ENCODE results near the gene MAML1. TPM values are rescaled to one million over a fixed set of nuclear protein-coding genes. Genes with fewer than 3 reads are reported as not detected.

MAML1 gene
- total and polyA plus RNA-seq, 4 donors = 2.2 to 7.6 (median 6.3) TPM

GRCh38 chr5:179700401-179700918, 32.2 kb upstream of the MAML1 start:
- Histone ChIP-seq H3K36me3 (ENCODE audit: control insufficient read depth in 4 of 4, insufficient read depth in 3 of 4, low read depth in 1 of 4, low read length in 3 of 4) (peaks cover 2 to 10% (median 4%) of the 10 kb centered on the region in 4 donors), H3K27me3 (ENCODE audit: control insufficient read depth in 4 of 4, insufficient read depth in 4 of 4, low read length in 3 of 4) (no peaks in the 10 kb centered on the region), H3K27ac (ENCODE audit: low read depth in 1 of 2, low read length in 2 of 2) (peak overlapping the region; percentile 96 to 98), H3K9ac (ENCODE audit: low read depth in 1 of 2, low read length in 2 of 2) (peak overlapping the region; percentile 87 to 100), H3K4me1 (ENCODE audit: control insufficient read depth in 4 of 4, insufficient read depth in 4 of 4, low read length in 3 of 4) (peaks cover 3 to 29% (median 13%) of the 10 kb centered on the region in 4 donors), H3K4me3 (ENCODE audit: low read depth in 1 of 3, low read length in 3 of 3) (peak overlapping the region; percentile 47 to 87 (median 57)), H3K9me3 (ENCODE audit: control insufficient read depth in 4 of 4, low read length in 3 of 4) (no peaks in the 10 kb centered on the region)
- peak; percentile 45 for DNase-seq (ENCODE audit: low spot score)
- WGBS = 26% methylated on average over 7 of the region's 7 CpGs
- TF ChIP-seq MAX (IDR thresholded peaks at IDR 0.05) = no peak
- TF ChIP-seq, protein P1, sequence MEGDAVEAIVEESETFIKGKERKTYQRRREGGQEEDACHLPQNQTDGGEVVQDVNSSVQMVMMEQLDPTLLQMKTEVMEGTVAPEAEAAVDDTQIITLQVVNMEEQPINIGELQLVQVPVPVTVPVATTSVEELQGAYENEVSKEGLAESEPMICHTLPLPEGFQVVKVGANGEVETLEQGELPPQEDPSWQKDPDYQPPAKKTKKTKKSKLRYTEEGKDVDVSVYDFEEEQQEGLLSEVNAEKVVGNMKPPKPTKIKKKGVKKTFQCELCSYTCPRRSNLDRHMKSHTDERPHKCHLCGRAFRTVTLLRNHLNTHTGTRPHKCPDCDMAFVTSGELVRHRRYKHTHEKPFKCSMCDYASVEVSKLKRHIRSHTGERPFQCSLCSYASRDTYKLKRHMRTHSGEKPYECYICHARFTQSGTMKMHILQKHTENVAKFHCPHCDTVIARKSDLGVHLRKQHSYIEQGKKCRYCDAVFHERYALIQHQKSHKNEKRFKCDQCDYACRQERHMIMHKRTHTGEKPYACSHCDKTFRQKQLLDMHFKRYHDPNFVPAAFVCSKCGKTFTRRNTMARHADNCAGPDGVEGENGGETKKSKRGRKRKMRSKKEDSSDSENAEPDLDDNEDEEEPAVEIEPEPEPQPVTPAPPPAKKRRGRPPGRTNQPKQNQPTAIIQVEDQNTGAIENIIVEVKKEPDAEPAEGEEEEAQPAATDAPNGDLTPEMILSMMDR (IDR thresholded peaks at IDR 0.05; ENCODE audit: low read depth, low read length, missing input control) = no peak
- TF ChIP-seq RAD21 (IDR thresholded peaks at IDR 0.05) = peak; percentile 46 to 55
- peak; percentile 70 to 74 for TF ChIP-seq RXRA (IDR thresholded peaks at IDR 0.05)
- peak; percentile 59 for TF ChIP-seq YY1 (IDR thresholded peaks at IDR 0.05)
- peak in 1 of 2 donors; percentile 52 for TF ChIP-seq HNF4A (conservative IDR thresholded peaks at IDR 0.05)

- TF ChIP-seq TAF1 (conservative IDR thresholded peaks at IDR 0.05) = no peak
- no peak for TF ChIP-seq EGR1 (IDR thresholded peaks at IDR 0.05; ENCODE audit: low read depth in 2 of 2)
- TF ChIP-seq MAX (IDR thresholded peaks at IDR 0.05) = no peak
- TF ChIP-seq NR2F2 (IDR thresholded peaks at IDR 0.05) = no peak
- TF ChIP-seq JUND (IDR thresholded peaks at IDR 0.05) = no peak
- no peak for TF ChIP-seq FOXA1 (IDR thresholded peaks at IDR 0.05)
- TF ChIP-seq YY1 (IDR thresholded peaks at IDR 0.05) = no peak
- TF ChIP-seq, protein P2, sequence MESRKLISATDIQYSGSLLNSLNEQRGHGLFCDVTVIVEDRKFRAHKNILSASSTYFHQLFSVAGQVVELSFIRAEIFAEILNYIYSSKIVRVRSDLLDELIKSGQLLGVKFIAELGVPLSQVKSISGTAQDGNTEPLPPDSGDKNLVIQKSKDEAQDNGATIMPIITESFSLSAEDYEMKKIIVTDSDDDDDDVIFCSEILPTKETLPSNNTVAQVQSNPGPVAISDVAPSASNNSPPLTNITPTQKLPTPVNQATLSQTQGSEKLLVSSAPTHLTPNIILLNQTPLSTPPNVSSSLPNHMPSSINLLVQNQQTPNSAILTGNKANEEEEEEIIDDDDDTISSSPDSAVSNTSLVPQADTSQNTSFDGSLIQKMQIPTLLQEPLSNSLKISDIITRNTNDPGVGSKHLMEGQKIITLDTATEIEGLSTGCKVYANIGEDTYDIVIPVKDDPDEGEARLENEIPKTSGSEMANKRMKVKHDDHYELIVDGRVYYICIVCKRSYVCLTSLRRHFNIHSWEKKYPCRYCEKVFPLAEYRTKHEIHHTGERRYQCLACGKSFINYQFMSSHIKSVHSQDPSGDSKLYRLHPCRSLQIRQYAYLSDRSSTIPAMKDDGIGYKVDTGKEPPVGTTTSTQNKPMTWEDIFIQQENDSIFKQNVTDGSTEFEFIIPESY (IDR thresholded peaks at IDR 0.05) = no peak
- TF ChIP-seq, protein P1 (IDR thresholded peaks at IDR 0.05; ENCODE audit: low read depth, low read length, missing input control) = no peak
- TF ChIP-seq REST (IDR thresholded peaks at IDR 0.05) = no peak
- no peak for TF ChIP-seq FOXA2 (IDR thresholded peaks at IDR 0.05)
- TF ChIP-seq SP1 (IDR thresholded peaks at IDR 0.05) = no peak
- TF ChIP-seq RAD21 (IDR thresholded peaks at IDR 0.05) = no peak
- no peak for TF ChIP-seq HNF4G (IDR thresholded peaks at IDR 0.05)
- no peak for TF ChIP-seq RXRA (IDR thresholded peaks at IDR 0.05)
- TF ChIP-seq HNF4A (conservative IDR thresholded peaks at IDR 0.05) = no peak
- TF ChIP-seq GABPA (IDR thresholded peaks at IDR 0.05 in 1 of 2, conservative IDR thresholded peaks at IDR 0.05 in 1 of 2) = no peak
- no peak overlapping the region for H3K27ac ChIP-seq (ENCODE audit: low read depth in 1 of 2, low read length in 2 of 2)
- H3K4me3 ChIP-seq (ENCODE audit: low read depth in 1 of 3, low read length in 3 of 3) = no peak overlapping the region
- no peak for DNase-seq (ENCODE audit: low spot score)
- no peaks in the 10 kb centered on the region for H3K9me3 ChIP-seq (ENCODE audit: control insufficient read depth in 4 of 4, low read length in 3 of 4)
- H3K4me1 ChIP-seq (ENCODE audit: control insufficient read depth in 4 of 4, insufficient read depth in 4 of 4, low read length in 3 of 4) = no peaks in the 10 kb centered on the region
- no peaks in the 10 kb centered on the region for H3K27me3 ChIP-seq (ENCODE audit: control insufficient read depth in 4 of 4, insufficient read depth in 4 of 4, low read length in 3 of 4)
- no peak overlapping the region for H3K9ac ChIP-seq (ENCODE audit: low read depth in 1 of 2, low read length in 2 of 2)
- 90% methylated on average over 1 of the region's 1 CpG for WGBS
- peaks cover 19 to 67% (median 58%) of the 10 kb centered on the region in 4 donors for H3K36me3 ChIP-seq (ENCODE audit: control insufficient read depth in 4 of 4, insufficient read depth in 3 of 4, low read depth in 1 of 4, low read length in 3 of 4)
Observed at GRCh38 chr5:179716286-179716685, 16.3 kb upstream of the MAML1 start.
